ENCODE data around the gene NKX1-2. TPM values are rescaled to one million over a fixed set of nuclear protein-coding genes. Genes with fewer than 3 reads are reported as not detected.

Gene NKX1-2
- total and polyA plus RNA-seq, 4 donors: 0.02 to 0.06 TPM; not detected in 2

- ATAC-seq (ENCODE audit: insufficient read depth, low FRiP score) (no peak), DNase-seq (no peak)
- Histone ChIP-seq H3K4me3 (no peak overlapping the region), H3K9ac (ENCODE audit: insufficient read depth in 1 of 2, low read length in 2 of 2) (no peak overlapping the region), H3K27me3 (ENCODE audit: control insufficient read depth in 3 of 3, insufficient read depth in 3 of 3, low read length in 2 of 3) (no peaks in the 10 kb centered on the region), H3K27ac (ENCODE audit: low read depth in 1 of 2, low read length in 1 of 2) (no peak overlapping the region), H3K4me1 (ENCODE audit: control insufficient read depth in 5 of 5, insufficient read depth in 5 of 5, low read length in 5 of 5) (no peaks in the 10 kb centered on the region), H3K36me3 (ENCODE audit: control insufficient read depth in 4 of 4, insufficient read depth in 4 of 4, low read length in 4 of 4) (no peaks in the 10 kb centered on the region), H3K9me3 (ENCODE audit: control insufficient read depth in 4 of 4, insufficient read depth in 3 of 4, low read length in 3 of 4) (no peaks in the 10 kb centered on the region)
- WGBS, 2 donors: 68 to 85% methylated on average over 9 of the region's 9 CpGs
- TF ChIP-seq, protein P1, sequence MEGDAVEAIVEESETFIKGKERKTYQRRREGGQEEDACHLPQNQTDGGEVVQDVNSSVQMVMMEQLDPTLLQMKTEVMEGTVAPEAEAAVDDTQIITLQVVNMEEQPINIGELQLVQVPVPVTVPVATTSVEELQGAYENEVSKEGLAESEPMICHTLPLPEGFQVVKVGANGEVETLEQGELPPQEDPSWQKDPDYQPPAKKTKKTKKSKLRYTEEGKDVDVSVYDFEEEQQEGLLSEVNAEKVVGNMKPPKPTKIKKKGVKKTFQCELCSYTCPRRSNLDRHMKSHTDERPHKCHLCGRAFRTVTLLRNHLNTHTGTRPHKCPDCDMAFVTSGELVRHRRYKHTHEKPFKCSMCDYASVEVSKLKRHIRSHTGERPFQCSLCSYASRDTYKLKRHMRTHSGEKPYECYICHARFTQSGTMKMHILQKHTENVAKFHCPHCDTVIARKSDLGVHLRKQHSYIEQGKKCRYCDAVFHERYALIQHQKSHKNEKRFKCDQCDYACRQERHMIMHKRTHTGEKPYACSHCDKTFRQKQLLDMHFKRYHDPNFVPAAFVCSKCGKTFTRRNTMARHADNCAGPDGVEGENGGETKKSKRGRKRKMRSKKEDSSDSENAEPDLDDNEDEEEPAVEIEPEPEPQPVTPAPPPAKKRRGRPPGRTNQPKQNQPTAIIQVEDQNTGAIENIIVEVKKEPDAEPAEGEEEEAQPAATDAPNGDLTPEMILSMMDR (IDR thresholded peaks at IDR 0.05; ENCODE audit: control extremely low read depth, extremely low read depth): no peak
These were observed 24.8 kb upstream of the NKX1-2 start for GRCh38 chr10:124474514-124475070.

DNA sequence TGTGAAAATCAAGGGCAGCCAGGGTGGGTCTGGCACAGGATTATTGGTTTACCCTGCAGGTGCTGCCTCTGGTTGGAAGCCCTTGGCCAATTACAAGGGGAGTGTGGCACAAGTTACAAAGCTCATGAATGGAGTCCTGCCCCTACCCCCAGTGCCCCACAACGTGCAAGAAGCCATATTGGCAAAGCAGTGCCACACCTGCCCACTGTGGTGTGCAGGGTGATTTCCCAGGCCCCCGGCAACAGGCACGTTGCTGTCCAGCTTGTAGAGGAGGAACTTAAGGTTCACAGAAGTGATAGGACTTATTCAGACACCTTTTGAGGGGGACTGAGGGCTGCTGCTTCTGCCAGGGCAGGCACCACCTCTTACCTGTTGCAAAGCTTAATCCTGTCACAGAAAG is 23.2 kb upstream of the NKX1-2 start:
- WGBS, 2 donors: 60 to 64% methylated on average over 3 of the region's 3 CpGs
- DNase-seq (no peak), ATAC-seq (ENCODE audit: insufficient read depth, low FRiP score) (no peak)
- TF ChIP-seq, protein P1 (IDR thresholded peaks at IDR 0.05; ENCODE audit: control extremely low read depth, extremely low read depth): no peak
- Histone ChIP-seq H3K27ac (ENCODE audit: low read depth in 1 of 2, low read length in 1 of 2) (peak overlapping the region in 1 of 2 donors; percentile 0), H3K4me3 (no peak overlapping the region), H3K4me1 (ENCODE audit: control insufficient read depth in 5 of 5, insufficient read depth in 5 of 5, low read length in 5 of 5) (no peaks in the 10 kb centered on the region), H3K27me3 (ENCODE audit: control insufficient read depth in 3 of 3, insufficient read depth in 3 of 3, low read length in 2 of 3) (no peaks in the 10 kb centered on the region), H3K9ac (ENCODE audit: insufficient read depth in 1 of 2, low read length in 2 of 2) (no peak overlapping the region), H3K9me3 (ENCODE audit: control insufficient read depth in 4 of 4, insufficient read depth in 3 of 4, low read length in 3 of 4) (no peaks in the 10 kb centered on the region), H3K36me3 (ENCODE audit: control insufficient read depth in 4 of 4, insufficient read depth in 4 of 4, low read length in 4 of 4) (no peaks in the 10 kb centered on the region)

DNA sequence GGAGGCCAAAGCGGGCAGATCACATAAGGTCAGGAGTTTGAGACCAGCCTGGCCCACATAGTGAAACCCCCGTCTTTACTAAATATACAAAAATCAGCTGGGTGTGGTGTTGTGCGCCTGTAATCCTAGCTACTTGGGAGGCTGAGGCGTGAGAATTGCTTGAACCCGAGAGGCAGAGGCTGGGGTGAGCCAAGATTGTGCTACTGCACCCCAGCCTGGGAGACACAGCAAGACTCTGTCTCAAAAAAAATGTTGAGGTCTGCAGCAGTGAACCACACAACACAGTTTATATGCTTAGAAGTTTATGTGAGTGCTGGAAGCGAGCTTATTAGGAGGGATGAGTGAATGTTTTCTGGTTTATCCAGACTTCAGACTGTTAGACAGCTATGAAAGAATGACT is 22.2 kb upstream of the NKX1-2 start:
- Histone ChIP-seq H3K36me3 (ENCODE audit: control insufficient read depth in 4 of 4, insufficient read depth in 4 of 4, low read length in 4 of 4) (no peaks in the 10 kb centered on the region), H3K9ac (ENCODE audit: insufficient read depth in 1 of 2, low read length in 2 of 2) (no peak overlapping the region), H3K4me1 (ENCODE audit: control insufficient read depth in 5 of 5, insufficient read depth in 5 of 5, low read length in 5 of 5) (no peaks in the 10 kb centered on the region), H3K27me3 (ENCODE audit: control insufficient read depth in 3 of 3, insufficient read depth in 3 of 3, low read length in 2 of 3) (no peaks in the 10 kb centered on the region), H3K27ac (ENCODE audit: low read depth in 1 of 2, low read length in 1 of 2) (no peak overlapping the region), H3K4me3 (no peak overlapping the region), H3K9me3 (ENCODE audit: control insufficient read depth in 4 of 4, insufficient read depth in 3 of 4, low read length in 3 of 4) (no peaks in the 10 kb centered on the region)
- 90 to 93% methylated on average over 6 of the region's 6 CpGs for WGBS, 2 donors
- ATAC-seq (ENCODE audit: insufficient read depth, low FRiP score) (no peak), DNase-seq (no peak)
- TF ChIP-seq, protein P1 (IDR thresholded peaks at IDR 0.05; ENCODE audit: control extremely low read depth, extremely low read depth): no peak
